Endodermal cell (in vitro differentiated cells): Measurements from ENCODE around the gene AKR7A2. TPM values are rescaled to one million over a fixed set of nuclear protein-coding genes. Genes with fewer than 3 reads are reported as not detected.
"Not testable (repeated sequence)": the region's sequence is repeated elsewhere in the genome, so short reads cannot be mapped to it uniquely, and the experiment has no call there.

Experiments used
- DNase-seq: peaks from one replicate; pipeline ENCODE4 v3.0.0-alpha.2; 2017
- H3K27ac ChIP-seq: 2 replicates; pipeline ENCODE4 v1.5.1; 2013; ENCODE audit warnings: mild to moderate bottlenecking, low read depth, low read length, moderate library complexity
- H3K27me3 ChIP-seq: 2 replicates; pipeline ENCODE4 v1.6.1; 2013; ENCODE audit warnings: mild to moderate bottlenecking, low read length, moderate library complexity; ENCODE audit not compliant: insufficient read depth, control insufficient read depth, poor library complexity, severe bottlenecking
- H3K36me3 ChIP-seq: 2 replicates; pipeline ENCODE4 v1.7.0; 2013; ENCODE audit warnings: mild to moderate bottlenecking, low read length, moderate library complexity; ENCODE audit not compliant: control insufficient read depth, insufficient read depth
- H3K4me1 ChIP-seq: one replicate; pipeline ENCODE4 v1.7.0; 2013; ENCODE audit warnings: low read length; ENCODE audit not compliant: control insufficient read depth, insufficient read depth
- H3K4me3 ChIP-seq: 2 replicates; pipeline ENCODE4 v1.5.1; 2013; ENCODE audit warnings: mild to moderate bottlenecking, low read length, moderate library complexity
- H3K9ac ChIP-seq: 2 replicates; pipeline ENCODE4 v1.6.1; 2013; ENCODE audit warnings: mild to moderate bottlenecking, low read length, moderate library complexity; ENCODE audit not compliant: poor library complexity, severe bottlenecking; ENCODE audit errors: extremely low read depth
- H3K9me3 ChIP-seq: 2 replicates; pipeline ENCODE4 v1.6.1; 2013; ENCODE audit warnings: mild to moderate bottlenecking, low read length, moderate library complexity; ENCODE audit not compliant: control insufficient read depth
- H3K27ac Mint-ChIP-seq: 2 replicates; pipeline ENCODE4 v1.8.0; 2020; ENCODE audit warnings: mixed read lengths
- H3K27me3 Mint-ChIP-seq: 2 replicates; pipeline ENCODE4 v1.8.0; 2021; ENCODE audit warnings: mild to moderate bottlenecking, mixed read lengths; ENCODE audit not compliant: insufficient read depth
- H3K36me3 Mint-ChIP-seq: 2 replicates; pipeline ENCODE4 v1.8.0; 2020; ENCODE audit warnings: low read depth, mixed read lengths
- H3K4me1 Mint-ChIP-seq: 2 replicates; pipeline ENCODE4 v1.8.0; 2020; ENCODE audit warnings: mixed read lengths
- H3K4me3 Mint-ChIP-seq: 2 replicates; pipeline ENCODE4 v1.8.0; 2020; ENCODE audit warnings: mild to moderate bottlenecking, moderate library complexity, mixed read lengths
- H3K9me3 Mint-ChIP-seq: 2 replicates; pipeline ENCODE4 v1.8.0; 2020; ENCODE audit warnings: mild to moderate bottlenecking, mixed read lengths
- WGBS, 2 experiments: methylation state at CpG; one replicate each; pipeline versions ENCODE4 v1.1.5 to v1.1.7; 2013; ENCODE audit warnings: missing lambda C conversion rate in 2 of 2, mixed read lengths in 1 of 2; ENCODE audit not compliant: insufficient coverage in 1 of 2, insufficient read length in 1 of 2; 5-methylcytosine and 5-hydroxymethylcytosine counted together
- total RNA-seq, 2 donors: library from RNA; stranded (reverse); fragmentation: NEBNext Ultra II Directional in 1 of 2; extraction: Animal tissue kit (Norgen Biotek cat#: 25700) in 1 of 2; gene quantifications; 2 replicates in 1 of 2; 3 replicates in 1 of 2; pipeline ENCODE4 v1.2.1, GENCODE V29; 2021
- TF ChIP-seq, protein P1 (sequence below): fragments of 200-600 bp; sonication (generic); conservative IDR thresholded peaks from 2 replicates; pipeline ENCODE4 v1.5.0; 2021; ENCODE audit warnings: antibody characterized with exemption, mild to moderate bottlenecking

Gene AKR7A2
- total RNA-seq, 2 donors from 2014 or later, result 47.8 to 66.1 TPM

DNA sequence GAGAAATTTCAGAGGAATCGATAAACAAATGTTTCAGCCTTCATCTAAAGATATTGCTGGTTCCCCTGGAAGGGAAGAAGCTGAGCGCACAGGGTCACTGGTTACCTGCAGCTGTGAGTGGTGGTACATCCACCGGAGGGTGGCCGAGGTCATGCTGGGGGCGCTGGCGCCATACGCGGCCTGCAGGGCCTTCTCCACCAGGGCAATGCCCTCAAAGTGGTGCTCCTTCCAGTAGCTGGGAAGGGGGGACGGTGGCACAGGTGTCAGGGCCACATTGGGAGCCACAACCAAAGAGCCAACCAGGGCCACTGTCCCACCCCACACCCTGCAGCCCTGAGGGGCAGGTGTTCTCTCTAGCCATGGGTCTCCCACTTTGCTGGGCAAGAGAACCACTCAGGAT, 28.1 kb downstream of the AKR7A2 start:
- H3K9me3 Mint-ChIP-seq, result peaks cover 2% of the 10 kb centered on the region
- H3K27me3 ChIP-seq, result peaks cover 12% of the 10 kb centered on the region
- TF ChIP-seq, protein P1, sequence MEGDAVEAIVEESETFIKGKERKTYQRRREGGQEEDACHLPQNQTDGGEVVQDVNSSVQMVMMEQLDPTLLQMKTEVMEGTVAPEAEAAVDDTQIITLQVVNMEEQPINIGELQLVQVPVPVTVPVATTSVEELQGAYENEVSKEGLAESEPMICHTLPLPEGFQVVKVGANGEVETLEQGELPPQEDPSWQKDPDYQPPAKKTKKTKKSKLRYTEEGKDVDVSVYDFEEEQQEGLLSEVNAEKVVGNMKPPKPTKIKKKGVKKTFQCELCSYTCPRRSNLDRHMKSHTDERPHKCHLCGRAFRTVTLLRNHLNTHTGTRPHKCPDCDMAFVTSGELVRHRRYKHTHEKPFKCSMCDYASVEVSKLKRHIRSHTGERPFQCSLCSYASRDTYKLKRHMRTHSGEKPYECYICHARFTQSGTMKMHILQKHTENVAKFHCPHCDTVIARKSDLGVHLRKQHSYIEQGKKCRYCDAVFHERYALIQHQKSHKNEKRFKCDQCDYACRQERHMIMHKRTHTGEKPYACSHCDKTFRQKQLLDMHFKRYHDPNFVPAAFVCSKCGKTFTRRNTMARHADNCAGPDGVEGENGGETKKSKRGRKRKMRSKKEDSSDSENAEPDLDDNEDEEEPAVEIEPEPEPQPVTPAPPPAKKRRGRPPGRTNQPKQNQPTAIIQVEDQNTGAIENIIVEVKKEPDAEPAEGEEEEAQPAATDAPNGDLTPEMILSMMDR, result no peak
- H3K36me3 ChIP-seq, result no peaks in the 10 kb centered on the region
- H3K4me3 ChIP-seq, result no peak overlapping the region
- DNase-seq, result no peak
- H3K27ac Mint-ChIP-seq, result no peak overlapping the region
- H3K27me3 Mint-ChIP-seq, result peaks cover 19% of the 10 kb centered on the region
- peaks cover 15% of the 10 kb centered on the region for H3K36me3 Mint-ChIP-seq
- 94 to 100% methylated on average over 2 to 9 of the region's 9 CpGs for WGBS, 2 experiments
- H3K4me3 Mint-ChIP-seq, result no peak overlapping the region
- H3K4me1 Mint-ChIP-seq, result peaks cover 2% of the 10 kb centered on the region
- H3K27ac ChIP-seq, result no peak overlapping the region
- no peaks in the 10 kb centered on the region for H3K4me1 ChIP-seq
- H3K9ac ChIP-seq, result no peak overlapping the region
- H3K9me3 ChIP-seq, result no peaks in the 10 kb centered on the region

GRCh38 chr1:19274636-19275035, 37.3 kb downstream of the AKR7A2 start:
- WGBS, 2 experiments, result 87 to 89% methylated on average over 3 to 4 of the region's 5 CpGs
- TF ChIP-seq, protein P1, result no peak
- Histone ChIP-seq H3K9me3 (no peaks in the 10 kb centered on the region), H3K36me3 (no peaks in the 10 kb centered on the region), H3K4me1 (no peaks in the 10 kb centered on the region), H3K27me3 (peaks cover 35% of the 10 kb centered on the region), H3K27ac (no peak overlapping the region), H3K9ac (no peak overlapping the region), H3K4me3 (no peak overlapping the region)
- Mint-ChIP-seq H3K27me3 (peaks cover 21% of the 10 kb centered on the region), H3K4me3 (peak overlapping the region; percentile 26), H3K4me1 (no peaks in the 10 kb centered on the region), H3K36me3 (peaks cover 1% of the 10 kb centered on the region), H3K27ac (no peak overlapping the region), H3K9me3 (peaks cover 2% of the 10 kb centered on the region)
- no peak for DNase-seq

GRCh38 chr1:19273844-19274531, 38.0 kb downstream of the AKR7A2 start:
- H3K36me3 ChIP-seq, H3K36me3 Mint-ChIP-seq, H3K9me3 Mint-ChIP-seq, H3K27ac Mint-ChIP-seq, DNase-seq, H3K4me1 ChIP-seq, H3K4me3 ChIP-seq, H3K9ac ChIP-seq, H3K9me3 ChIP-seq, H3K4me1 Mint-ChIP-seq, H3K27ac ChIP-seq: not testable (repeated sequence)
- WGBS, 2 experiments, result 33 to 58% methylated on average over 7 to 48 of the region's 66 CpGs
- Mint-ChIP-seq H3K27me3 (peaks cover 21% of the 10 kb centered on the region), H3K4me3 (peak overlapping the region; percentile 26)
- peaks cover 35% of the 10 kb centered on the region for H3K27me3 ChIP-seq
